Fibroblast of skin of left quadriceps (primary cell): ENCODE results near the gene ICA1L.
A peak's percentile ranks its signal among the peaks of the same experiment; 100 is the strongest.
"Not testable (repeated sequence)": the region's sequence is repeated elsewhere in the genome, so short reads cannot be mapped to it uniquely, and the experiment has no call there.

ENCODE experiments used
- DNase-seq, 2 experiments: peaks; one replicate each; pipeline ENCODE4 v3.0.0-alpha.2; 2013; ENCODE audit warnings: low read depth in 2 of 2

The ICA1L gene

GRCh38 chr2:202847693-202848524 lies 23.7 kb downstream of the ICA1L start:
- no peak for DNase-seq

- no peak for DNase-seq
Observed at GRCh38 chr2:202844656-202845055, 26.9 kb downstream of the ICA1L start.

- DNase-seq = no peak
Observed at GRCh38 chr2:202842690-202843089, 28.9 kb downstream of the ICA1L start.

GRCh38 chr2:202841090-202841867 lies 30.3 kb downstream of the ICA1L start:
- DNase-seq = no peak

GRCh38 chr2:202831242-202832220 lies 40.0 kb downstream of the ICA1L start:
- peak; percentile 23 to 27 for DNase-seq

GRCh38 chr2:202824901-202825300 lies 46.7 kb downstream of the ICA1L start:
- DNase-seq = no peak

- no peak for DNase-seq
Observed at GRCh38 chr2:202822411-202822810, 49.2 kb downstream of the ICA1L start.

GRCh38 chr2:202821206-202822160 lies 50.1 kb downstream of the ICA1L start:
- DNase-seq = no peak

GRCh38 chr2:202818321-202818720 lies 53.2 kb downstream of the ICA1L start:
- DNase-seq = no peak

GRCh38 chr2:202817771-202818170 lies 53.8 kb downstream of the ICA1L start:
- DNase-seq = no peak

GRCh38 chr2:202815548-202816360 lies 55.8 kb downstream of the ICA1L start:
- DNase-seq = no peak

- no peak for DNase-seq
Observed at GRCh38 chr2:202814226-202814625, 57.3 kb downstream of the ICA1L start.

GRCh38 chr2:202813387-202813786 lies 58.2 kb downstream of the ICA1L start:
- DNase-seq = no peak

GRCh38 chr2:202808754-202809153 lies 62.8 kb downstream of the ICA1L start:
- no peak for DNase-seq

- peak; percentile 10 to 20 for DNase-seq
Observed at GRCh38 chr2:202807431-202808138, 64.0 kb downstream of the ICA1L start.

GRCh38 chr2:202805911-202806310 lies 65.7 kb downstream of the ICA1L start:
- DNase-seq = not testable (repeated sequence)

- DNase-seq = no peak
Observed at GRCh38 chr2:202797944-202798343, 73.6 kb downstream of the ICA1L start.

- DNase-seq = no peak
Observed at GRCh38 chr2:202790676-202791075, 80.9 kb downstream of the ICA1L start.

- no peak for DNase-seq
Observed at GRCh38 chr2:202786842-202787241, 84.7 kb downstream of the ICA1L start.
